CD4-positive, alpha-beta memory T cell (primary cell): ENCODE data around the gene CERS4. TPM values are rescaled to one million over a fixed set of nuclear protein-coding genes. Genes with fewer than 3 reads are reported as not detected.
"Not testable (repeated sequence)": the region's sequence is repeated elsewhere in the genome, so short reads cannot be mapped to it uniquely, and the experiment has no call there.

Experiments
- CTCF ChIA-PET: fragments of 350-600 bp; sonication (Branson Sonifier 250); formaldehyde crosslinking; loops from one replicate; lab custom pipeline; 2021; ENCODE audit warnings: inconsistent platforms; ENCODE audit not compliant: partially characterized antibody; lab: Charles Lee
- POLR2A ChIA-PET: fragments of 350-600 bp; sonication (Branson Sonifier 250); formaldehyde crosslinking; loops from one replicate; lab custom pipeline; 2021; ENCODE audit not compliant: partially characterized antibody; lab: Charles Lee
- DNase-seq, 5 donors: peaks; one replicate each; pipeline versions ENCODE4 v3.0.0 to v3.0.0-alpha.2; 2020 to 2022; ENCODE audit warnings: mixed read lengths in 1 of 5
- H3K27ac ChIP-seq: one replicate; pipeline ENCODE4 v1.7.0; 2013; ENCODE audit warnings: low read depth, low read length
- H3K27me3 ChIP-seq: 2 replicates; pipeline ENCODE4 v1.7.0; 2013; ENCODE audit warnings: mild to moderate bottlenecking, low read length, moderate library complexity; ENCODE audit not compliant: insufficient read depth
- H3K36me3 ChIP-seq: 2 replicates; pipeline ENCODE4 v1.7.0; 2013; ENCODE audit warnings: mild to moderate bottlenecking, low read length, moderate library complexity; ENCODE audit not compliant: insufficient read depth
- H3K4me1 ChIP-seq: 2 replicates; pipeline ENCODE4 v1.7.0; 2013; ENCODE audit warnings: mild to moderate bottlenecking, low read length, moderate library complexity; ENCODE audit not compliant: insufficient read depth
- H3K4me3 ChIP-seq, 2 donors: one replicate each; pipeline ENCODE4 v1.7.0; 2013; ENCODE audit warnings: low read length in 2 of 2, mild to moderate bottlenecking in 1 of 2
- H3K9me3 ChIP-seq, 2 donors: one replicate each; pipeline ENCODE4 v1.7.0; 2013; ENCODE audit warnings: low read length in 2 of 2, control low read depth in 1 of 2; ENCODE audit not compliant: control insufficient read depth in 1 of 2
- H3K27ac Mint-ChIP-seq, 7 donors: one replicate each; pipeline ENCODE4 v1.8.0; 2020 to 2021; ENCODE audit warnings: mixed read lengths in 7 of 7, mild to moderate bottlenecking in 6 of 7, inconsistent platforms in 3 of 7, moderate library complexity in 3 of 7
- H3K27me3 Mint-ChIP-seq, 2 donors: one replicate each; pipeline ENCODE4 v1.8.0; 2020 to 2021; ENCODE audit warnings: mixed read lengths in 2 of 2
- H3K36me3 Mint-ChIP-seq, 2 donors: one replicate each; pipeline ENCODE4 v1.8.0; 2020 to 2021; ENCODE audit warnings: mixed read lengths in 2 of 2, inconsistent platforms in 1 of 2, mild to moderate bottlenecking in 1 of 2
- H3K4me1 Mint-ChIP-seq, 4 donors: one replicate each; pipeline ENCODE4 v1.8.0; 2020 to 2021; ENCODE audit warnings: mixed read lengths in 4 of 4, mild to moderate bottlenecking in 1 of 4
- H3K4me3 Mint-ChIP-seq, 8 donors: one replicate each; pipeline ENCODE4 v1.8.0; 2020 to 2021; ENCODE audit warnings: mixed read lengths in 8 of 8, mild to moderate bottlenecking in 7 of 8, moderate library complexity in 6 of 8, inconsistent platforms in 3 of 8
- H3K9me3 Mint-ChIP-seq, 8 donors: one replicate each; pipeline ENCODE4 v1.8.0; 2020 to 2021; ENCODE audit warnings: mixed read lengths in 8 of 8, mild to moderate bottlenecking in 5 of 8, inconsistent platforms in 3 of 8, moderate library complexity in 1 of 8
- intact Hi-C: fragments of 100-400 bp; cut with micrococcal nuclease; formaldehyde crosslinking; loops from one replicate; pipeline ENCODE4 v1.15.1; 2023
- polyA plus RNA-seq, 2 donors: library from polyadenylated mRNA; unstranded; fragments of 300-500 nt; fragmentation: Illumina TruSeq; gene quantifications; one replicate each; pipeline ENCODE4 v1.2.3, GENCODE V29; 2021
- total RNA-seq, 2 experiments: library from RNA; stranded (reverse); gene quantifications; one replicate each; pipeline ENCODE4 v1.2.3, GENCODE V29; 2021

CERS4 gene
- total and polyA plus RNA-seq, 4 experiments from 2014 or later, result 11.3 to 30.6 (median 22.3) TPM

GRCh38 chr19:8184274-8184673 lies 24.9 kb upstream of the CERS4 start:
- no peak overlapping the region for H3K4me3 ChIP-seq
- no peak overlapping the region for H3K27ac ChIP-seq
- no peak overlapping the region for H3K27ac Mint-ChIP-seq
- DNase-seq, result no peak
- H3K9me3 ChIP-seq, result no peaks in the 10 kb centered on the region
- no peaks in the 10 kb centered on the region for H3K27me3 Mint-ChIP-seq
- intact Hi-C loops, result no loop called here
- POLR2A ChIA-PET, result interaction anchor here (1.6 kb wide), 1 partner anchor 11 kb away, joined by 6 read pairs; no protein-coding TSS in a partner anchor
- H3K27me3 ChIP-seq, result no peaks in the 10 kb centered on the region
- peaks cover 15% of the 10 kb centered on the region for H3K4me1 ChIP-seq
- H3K4me3 Mint-ChIP-seq, result no peak overlapping the region
- H3K36me3 ChIP-seq, result no peaks in the 10 kb centered on the region
- CTCF ChIA-PET, result no interaction called here
- no peaks in the 10 kb centered on the region for H3K36me3 Mint-ChIP-seq
- peaks cover 2 to 27% (median 11%) of the 10 kb centered on the region in 4 donors for H3K4me1 Mint-ChIP-seq
- no peaks in the 10 kb centered on the region for H3K9me3 Mint-ChIP-seq

- H3K4me1 ChIP-seq, result peaks cover 12% of the 10 kb centered on the region
- no peak overlapping the region for H3K4me3 Mint-ChIP-seq
- peak overlapping the region in 1 of 7 donors; percentile 72 for H3K27ac Mint-ChIP-seq
Observed at GRCh38 chr19:8185343-8186068, 23.7 kb upstream of the CERS4 start.

GRCh38 chr19:8192221-8192820 lies 16.8 kb upstream of the CERS4 start:
- no peak overlapping the region for H3K27ac ChIP-seq
- intact Hi-C loops, result no loop called here
- H3K4me1 Mint-ChIP-seq, result peaks cover 20 to 58% (median 40%) of the 10 kb centered on the region in 4 donors
- peaks cover 0 to 2% (median 0%) of the 10 kb centered on the region in 8 donors for H3K9me3 Mint-ChIP-seq
- H3K36me3 Mint-ChIP-seq, result no peaks in the 10 kb centered on the region
- no peaks in the 10 kb centered on the region for H3K27me3 Mint-ChIP-seq
- H3K4me3 ChIP-seq, result no peak overlapping the region
- POLR2A ChIA-PET, result no interaction called here
- DNase-seq, result no peak
- H3K4me1 ChIP-seq, result peaks cover 34% of the 10 kb centered on the region
- H3K36me3 ChIP-seq, result no peaks in the 10 kb centered on the region
- peak overlapping the region; percentile 83 to 98 (median 86) for H3K27ac Mint-ChIP-seq
- H3K9me3 ChIP-seq, result no peaks in the 10 kb centered on the region
- CTCF ChIA-PET, result no interaction called here
- H3K4me3 Mint-ChIP-seq, result peak overlapping the region in 4 of 8 donors; percentile 3 to 50 (median 28)
- no peaks in the 10 kb centered on the region for H3K27me3 ChIP-seq

More at GRCh38 chr19:8185343-8186068, 23.7 kb upstream of the CERS4 start:
- H3K4me3 ChIP-seq, result no peak overlapping the region
- H3K36me3 ChIP-seq, result no peaks in the 10 kb centered on the region
- H3K27me3 ChIP-seq, result no peaks in the 10 kb centered on the region
- ChIA-PET CTCF (no interaction called here), POLR2A (no interaction called here)
- Mint-ChIP-seq H3K4me1 (peaks cover 2 to 27% (median 11%) of the 10 kb centered on the region in 4 donors), H3K9me3 (no peaks in the 10 kb centered on the region), H3K27me3 (no peaks in the 10 kb centered on the region), H3K36me3 (no peaks in the 10 kb centered on the region)
- intact Hi-C loops, result no loop called here
- no peak for DNase-seq
- H3K9me3 ChIP-seq, result no peaks in the 10 kb centered on the region
- no peak overlapping the region for H3K27ac ChIP-seq

- Histone ChIP-seq H3K9me3 (no peaks in the 10 kb centered on the region), H3K4me1 (peaks cover 34% of the 10 kb centered on the region), H3K27me3 (no peaks in the 10 kb centered on the region), H3K36me3 (no peaks in the 10 kb centered on the region), H3K27ac (peak overlapping the region; percentile 61), H3K4me3 (no peak overlapping the region)
- intact Hi-C loops, result loop anchor here (2.0 kb wide), 1 partner anchor 14 kb away; the partner anchor contains the start of gene CERS4
- peak overlapping the region; percentile 93 to 98 (median 98) for H3K27ac Mint-ChIP-seq
- H3K9me3 Mint-ChIP-seq, result peaks cover 0 to 2% (median 0%) of the 10 kb centered on the region in 8 donors
- H3K4me3 Mint-ChIP-seq, result peak overlapping the region; percentile 59 to 92 (median 84)
- H3K4me1 Mint-ChIP-seq, result peaks cover 22 to 54% (median 40%) of the 10 kb centered on the region in 4 donors
- no peaks in the 10 kb centered on the region for H3K36me3 Mint-ChIP-seq
- H3K27me3 Mint-ChIP-seq, result no peaks in the 10 kb centered on the region
- DNase-seq, result peak; percentile 50 to 75 (median 56)
- ChIA-PET CTCF (interaction anchor here (0.7 to 2.1 kb wide), 5 partner anchors 13 to 160 kb away, joined by 3 to 6 read pairs (median 3); no protein-coding TSS in a partner anchor), POLR2A (interaction anchor here (0.7 to 4.5 kb wide), 12 partner anchors 9 to 126 kb away, joined by 3 to 50 read pairs (median 4); partner anchors contain the start of genes CERS4, NDUFA7 and RPS28)
Observed at GRCh38 chr19:8194528-8195267, 14.5 kb upstream of the CERS4 start.

GRCh38 chr19:8196271-8196927 lies 12.8 kb upstream of the CERS4 start:
- DNase-seq, result no peak
- Mint-ChIP-seq H3K9me3 (peaks cover 0 to 2% (median 0%) of the 10 kb centered on the region in 8 donors), H3K27ac (peak overlapping the region in 5 of 7 donors; percentile 62 to 98 (median 67)), H3K27me3 (no peaks in the 10 kb centered on the region), H3K4me3 (peak overlapping the region in 5 of 8 donors; percentile 7 to 57 (median 35)), H3K36me3 (no peaks in the 10 kb centered on the region), H3K4me1 (peaks cover 22 to 53% (median 40%) of the 10 kb centered on the region in 4 donors)
- no peak overlapping the region for H3K27ac ChIP-seq
- ChIA-PET POLR2A (interaction anchor here (1.1 to 4.5 kb wide), 2 partner anchors 8 to 13 kb away, joined by 3 to 50 read pairs; partner anchors contain the start of gene CERS4), CTCF (interaction anchor here (1.5 kb wide), 1 partner anchor 13 kb away, joined by 4 read pairs; the partner anchor contains the start of gene CERS4)
- H3K4me3 ChIP-seq, result no peak overlapping the region
- no peaks in the 10 kb centered on the region for H3K9me3 ChIP-seq
- H3K36me3 ChIP-seq, result no peaks in the 10 kb centered on the region
- H3K27me3 ChIP-seq, result no peaks in the 10 kb centered on the region
- H3K4me1 ChIP-seq, result peaks cover 34% of the 10 kb centered on the region
- intact Hi-C loops, result no loop called here

GRCh38 chr19:8203288-8204120 lies 5.7 kb upstream of the CERS4 start:
- H3K27me3 Mint-ChIP-seq, H3K27ac ChIP-seq, DNase-seq, H3K36me3 Mint-ChIP-seq, H3K4me3 ChIP-seq, intact Hi-C loops, H3K4me1 ChIP-seq, H3K36me3 ChIP-seq, H3K9me3 ChIP-seq, H3K27me3 ChIP-seq, H3K9me3 Mint-ChIP-seq: not testable (repeated sequence)
- H3K4me3 Mint-ChIP-seq, result peak overlapping the region in 1 of 8 donors; percentile 20
- H3K4me1 Mint-ChIP-seq, result peaks cover 0 to 13% (median 5%) of the 10 kb centered on the region in 4 donors
- CTCF ChIA-PET, result interaction anchor here (1.1 kb wide), 1 partner anchor 29 kb away, joined by 4 read pairs; no protein-coding TSS in a partner anchor
- POLR2A ChIA-PET, result interaction anchor here (1.1 to 1.7 kb wide), 2 partner anchors 8 to 10 kb away, joined by 3 to 6 read pairs; no protein-coding TSS in a partner anchor
- peak overlapping the region in 5 of 7 donors; percentile 17 to 75 (median 31) for H3K27ac Mint-ChIP-seq
